ENCODE data around the gene HS1BP3.

Gene HS1BP3

GRCh38 chr2:20596973-20597859 is 53.7 kb downstream of the HS1BP3 start:
- DNase-seq: no peak

- DNase-seq: no peak
Observed at GRCh38 chr2:20596193-20596972, 54.5 kb downstream of the HS1BP3 start.

- no peak for DNase-seq
Observed at GRCh38 chr2:20595439-20596192, 55.3 kb downstream of the HS1BP3 start.

GRCh38 chr2:20594957-20595356 is 55.9 kb downstream of the HS1BP3 start:
- DNase-seq: no peak

GRCh38 chr2:20594048-20594750 is 56.7 kb downstream of the HS1BP3 start:
- DNase-seq: no peak

- no peak for DNase-seq
Observed at GRCh38 chr2:20593072-20594034, 57.5 kb downstream of the HS1BP3 start.

- no peak for DNase-seq
Observed at GRCh38 chr2:20592106-20593071, 58.5 kb downstream of the HS1BP3 start.

GRCh38 chr2:20590704-20591515 is 60.0 kb downstream of the HS1BP3 start:
- no peak for DNase-seq

- DNase-seq: no peak
Observed at GRCh38 chr2:20589975-20590703, 60.8 kb downstream of the HS1BP3 start.

GRCh38 chr2:20588918-20589871 is 61.7 kb downstream of the HS1BP3 start:
- DNase-seq: no peak

- DNase-seq: no peak
Observed at GRCh38 chr2:20585710-20586594, 64.9 kb downstream of the HS1BP3 start.

- no peak for DNase-seq
Observed at GRCh38 chr2:20585359-20585709, 65.6 kb downstream of the HS1BP3 start.

- DNase-seq: no peak
Observed at GRCh38 chr2:20584399-20585358, 66.2 kb downstream of the HS1BP3 start.

- no peak for DNase-seq
Observed at GRCh38 chr2:20584045-20584398, 66.9 kb downstream of the HS1BP3 start.

- no peak for DNase-seq
Observed at GRCh38 chr2:20583425-20583881, 67.4 kb downstream of the HS1BP3 start.
